Astrocyte (in vitro differentiated cells and primary cell): ENCODE data around the gene ZSCAN23. TPM values are rescaled to one million over a fixed set of nuclear protein-coding genes. Genes with fewer than 3 reads are reported as not detected.

Experiments used
- DNase-seq: peaks from one replicate; pipeline ENCODE4 v3.0.0-alpha.2; 2010; ENCODE audit warnings: low read depth
- FAIRE-seq: peaks from 2 replicates; lab custom pipeline; 2011; peaks lifted over from hg19 to GRCh38; lab: Jason Lieb, UNC
- H2AFZ ChIP-seq: 2 replicates; pipeline ENCODE4 v1.6.0; 2012; ENCODE audit warnings: low read depth, low read length, inconsistent platforms
- H3K27ac ChIP-seq: 2 replicates; pipeline ENCODE4 v1.5.1; 2011; ENCODE audit warnings: low read depth, low read length, inconsistent platforms
- H3K27me3 ChIP-seq: 2 replicates; pipeline ENCODE4 v1.6.0; 2011; ENCODE audit warnings: low read length, inconsistent platforms; ENCODE audit not compliant: insufficient read depth
- H3K36me3 ChIP-seq: 2 replicates; pipeline ENCODE4 v1.5.1; 2011; ENCODE audit warnings: low read length, inconsistent platforms; ENCODE audit not compliant: insufficient read depth
- H3K4me1 ChIP-seq: 2 replicates; pipeline ENCODE4 v1.5.1; 2011; ENCODE audit warnings: low read length, inconsistent platforms; ENCODE audit not compliant: insufficient read depth
- H3K4me2 ChIP-seq: 2 replicates; pipeline ENCODE4 v1.6.0; 2012; ENCODE audit warnings: low read length, inconsistent platforms
- H3K4me3 ChIP-seq: 2 replicates; pipeline ENCODE4 v1.5.1; 2011; ENCODE audit warnings: low read depth, mild to moderate bottlenecking, low read length, inconsistent platforms; ENCODE audit not compliant: insufficient read depth
- H3K79me2 ChIP-seq: 2 replicates; pipeline ENCODE4 v1.6.0; 2012; ENCODE audit warnings: mild to moderate bottlenecking, low read length, inconsistent platforms; ENCODE audit not compliant: insufficient read depth
- H3K9ac ChIP-seq: 2 replicates; pipeline ENCODE4 v1.6.0; 2012; ENCODE audit warnings: mild to moderate bottlenecking, low read length, inconsistent platforms
- H3K9me3 ChIP-seq: 2 replicates; pipeline ENCODE4 v1.5.1; 2012; ENCODE audit warnings: low read depth, mild to moderate bottlenecking, low read length, inconsistent platforms; ENCODE audit not compliant: insufficient read depth
- H4K20me1 ChIP-seq: 2 replicates; pipeline ENCODE4 v1.6.0; 2012; ENCODE audit warnings: low read length, inconsistent platforms; ENCODE audit not compliant: insufficient read depth
- H3K27ac Mint-ChIP-seq: one replicate; pipeline ENCODE4 v1.8.0; 2021; ENCODE audit warnings: mild to moderate bottlenecking, mixed read lengths; ENCODE audit not compliant: unreplicated experiment
- H3K27me3 Mint-ChIP-seq: one replicate; pipeline ENCODE4 v1.8.0; 2021; ENCODE audit warnings: low read depth, mixed read lengths; ENCODE audit not compliant: unreplicated experiment
- H3K36me3 Mint-ChIP-seq: one replicate; pipeline ENCODE4 v1.8.0; 2021; ENCODE audit warnings: low read depth, mixed read lengths; ENCODE audit not compliant: unreplicated experiment
- H3K4me1 Mint-ChIP-seq: one replicate; pipeline ENCODE4 v1.8.0; 2021; ENCODE audit warnings: low read depth, mixed read lengths; ENCODE audit not compliant: unreplicated experiment
- H3K4me3 Mint-ChIP-seq: one replicate; pipeline ENCODE4 v1.8.0; 2021; ENCODE audit warnings: mild to moderate bottlenecking, moderate library complexity, mixed read lengths; ENCODE audit not compliant: unreplicated experiment
- H3K9me3 Mint-ChIP-seq: one replicate; pipeline ENCODE4 v1.8.0; 2021; ENCODE audit warnings: mild to moderate bottlenecking, mixed read lengths; ENCODE audit not compliant: unreplicated experiment
- CTCF ChIP-seq: IDR thresholded peaks from 2 replicates; pipeline ENCODE4 v1.5.1; 2011; ENCODE audit warnings: low read depth, mild to moderate bottlenecking, inconsistent platforms, low read length, moderate library complexity; ENCODE audit not compliant: insufficient read depth
- EZH2 ChIP-seq: IDR thresholded peaks from 2 replicates; pipeline ENCODE4 v1.6.1; 2012; ENCODE audit warnings: mild to moderate bottlenecking, low read length, inconsistent platforms; ENCODE audit not compliant: insufficient read depth
- total RNA-seq: library from RNA; stranded (reverse); gene quantifications from 2 replicates; pipeline ENCODE4 v1.2.1, GENCODE V29; 2021

Gene ZSCAN23
- total RNA-seq, 1 donor from 2014 or later = 4.8 TPM

- Histone ChIP-seq H3K4me1 (no peaks in the 10 kb centered on the region), H3K27me3 (no peaks in the 10 kb centered on the region), H3K36me3 (peaks cover 7% of the 10 kb centered on the region), H4K20me1 (no peaks in the 10 kb centered on the region), H3K4me2 (no peak overlapping the region), H3K9ac (no peak overlapping the region), H3K27ac (no peak overlapping the region), H3K9me3 (no peaks in the 10 kb centered on the region), H2AFZ (no peak overlapping the region), H3K4me3 (no peak overlapping the region), H3K79me2 (no peaks in the 10 kb centered on the region)
- Mint-ChIP-seq H3K36me3 (peaks cover 23% of the 10 kb centered on the region), H3K4me3 (no peak overlapping the region), H3K27me3 (no peaks in the 10 kb centered on the region), H3K4me1 (peaks cover 12% of the 10 kb centered on the region), H3K9me3 (peaks cover 6% of the 10 kb centered on the region), H3K27ac (peak overlapping the region; percentile 67)
- FAIRE-seq (no peak), DNase-seq (no peak)
- TF ChIP-seq CTCF (no peak), EZH2 (no peak)
These were observed 19.7 kb downstream of the ZSCAN23 start for GRCh38 chr6:28423546-28423945.

DNA sequence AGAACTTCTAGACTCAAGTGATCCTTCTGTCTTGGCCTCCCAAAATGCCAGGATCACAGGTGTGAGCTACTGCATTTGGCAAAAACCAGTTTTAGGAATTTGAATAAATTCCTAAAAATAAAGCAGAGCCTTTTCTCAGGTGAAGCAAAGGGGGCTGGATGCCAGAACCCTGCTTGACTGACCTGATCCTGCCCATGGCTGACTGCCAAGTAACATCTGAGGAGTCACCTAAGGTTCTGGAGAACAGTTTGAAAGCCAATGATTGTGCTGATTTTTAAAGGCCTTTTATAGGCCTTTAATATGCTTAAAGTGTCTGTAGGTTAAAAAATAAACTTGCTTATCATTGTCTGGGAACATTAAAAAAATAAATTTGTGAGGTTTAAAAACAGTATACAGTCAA is 29.6 kb downstream of the ZSCAN23 start:
- H3K4me1 Mint-ChIP-seq = no peaks in the 10 kb centered on the region
- no peak overlapping the region for H3K4me3 ChIP-seq
- peaks cover 2% of the 10 kb centered on the region for H3K27me3 Mint-ChIP-seq
- TF ChIP-seq CTCF (no peak), EZH2 (no peak)
- H3K27me3 ChIP-seq = no peaks in the 10 kb centered on the region
- no peaks in the 10 kb centered on the region for H3K79me2 ChIP-seq
- no peak overlapping the region for H3K27ac ChIP-seq
- peaks cover 2% of the 10 kb centered on the region for H3K9me3 Mint-ChIP-seq
- FAIRE-seq (no peak), DNase-seq (no peak)
- no peaks in the 10 kb centered on the region for H3K36me3 ChIP-seq
- H3K9ac ChIP-seq = no peak overlapping the region
- no peaks in the 10 kb centered on the region for H3K36me3 Mint-ChIP-seq
- H3K4me2 ChIP-seq = no peak overlapping the region
- no peaks in the 10 kb centered on the region for H4K20me1 ChIP-seq
- no peaks in the 10 kb centered on the region for H3K9me3 ChIP-seq
- no peaks in the 10 kb centered on the region for H3K4me1 ChIP-seq
- no peak overlapping the region for H2AFZ ChIP-seq
- no peak overlapping the region for H3K27ac Mint-ChIP-seq
- no peak overlapping the region for H3K4me3 Mint-ChIP-seq

DNA sequence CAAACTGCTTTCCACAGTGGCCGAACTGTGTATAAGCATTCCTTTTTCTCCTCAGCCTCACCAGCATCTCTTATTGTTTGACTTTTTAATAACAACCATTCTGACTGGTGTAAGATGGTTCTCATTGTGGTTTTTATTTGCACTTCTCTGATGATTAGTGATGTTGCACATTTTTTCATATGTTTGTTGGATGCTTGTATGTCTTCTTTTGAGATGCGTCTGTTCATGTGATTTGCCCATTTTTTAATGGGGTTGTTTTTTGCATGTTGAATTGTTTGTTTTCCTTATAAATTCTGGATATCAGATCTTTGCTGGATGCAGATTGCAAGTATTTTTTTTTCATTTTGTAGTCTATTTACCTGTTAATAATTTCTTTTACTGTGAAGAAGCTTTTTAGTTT is 32.5 kb downstream of the ZSCAN23 start:
- Histone ChIP-seq H3K79me2 (no peaks in the 10 kb centered on the region), H3K27ac (no peak overlapping the region), H4K20me1 (no peaks in the 10 kb centered on the region), H3K9ac (no peak overlapping the region), H3K4me2 (no peak overlapping the region), H3K36me3 (no peaks in the 10 kb centered on the region), H3K4me1 (no peaks in the 10 kb centered on the region), H3K4me3 (no peak overlapping the region), H2AFZ (no peak overlapping the region), H3K9me3 (no peaks in the 10 kb centered on the region), H3K27me3 (peaks cover 2% of the 10 kb centered on the region)
- DNase-seq = no peak
- no peak overlapping the region for H3K4me3 Mint-ChIP-seq
- H3K9me3 Mint-ChIP-seq = peaks cover 2% of the 10 kb centered on the region
- FAIRE-seq = no peak
- no peaks in the 10 kb centered on the region for H3K4me1 Mint-ChIP-seq
- H3K27me3 Mint-ChIP-seq = peaks cover 7% of the 10 kb centered on the region
- no peaks in the 10 kb centered on the region for H3K36me3 Mint-ChIP-seq
- no peak overlapping the region for H3K27ac Mint-ChIP-seq
- no peak for TF ChIP-seq CTCF
- TF ChIP-seq EZH2 = no peak
